Activated T-cell treated with anti-CD3 and anti-CD28 coated beads, Interleukin-2, amount 50 U/mL, for 4 hours (primary cell): ENCODE results near the gene CLEC2B. TPM values are rescaled to one million over a fixed set of nuclear protein-coding genes. Genes with fewer than 3 reads are reported as not detected.
A peak's percentile ranks its signal among the peaks of the same experiment; 100 is the strongest.

Experiments
- ATAC-seq, 2 donors: fragments of 200-7000 bp; cut with Tn5 transposase; one replicate each; pipeline ENCODE4 v1.10.0; 2021
- DNase-seq: peaks from one replicate; pipeline ENCODE4 v3.0.0-alpha.2; 2020
- H3K27me3 Mint-ChIP-seq: one replicate; pipeline ENCODE4 v1.8.0; 2021; ENCODE audit warnings: low read depth, mixed read lengths
- H3K36me3 Mint-ChIP-seq: one replicate; pipeline ENCODE4 v1.8.0; 2022; ENCODE audit warnings: mixed read lengths; ENCODE audit not compliant: insufficient read depth
- H3K4me1 Mint-ChIP-seq: one replicate; pipeline ENCODE4 v1.8.0; 2021; ENCODE audit warnings: low read depth, mixed read lengths
- H3K4me3 Mint-ChIP-seq: one replicate; pipeline ENCODE4 v1.8.0; 2021; ENCODE audit warnings: mild to moderate bottlenecking, moderate library complexity, mixed read lengths
- H3K9me3 Mint-ChIP-seq: one replicate; pipeline ENCODE4 v1.8.0; 2021; ENCODE audit warnings: mixed read lengths
- total RNA-seq, 3 donors: library from RNA; stranded (reverse); gene quantifications; one replicate each; pipeline ENCODE4 v1.2.1, GENCODE V29; 2021

CLEC2B gene
- total RNA-seq, 3 donors from 2014 or later, result 8.4 to 13.7 (median 8.9) TPM

GRCh38 chr12:9809866-9810265 is 59.3 kb downstream of the CLEC2B start:
- ATAC-seq (no peak), DNase-seq (no peak)
- Mint-ChIP-seq H3K9me3 (no peaks in the 10 kb centered on the region), H3K27me3 (peaks cover 3% of the 10 kb centered on the region), H3K36me3 (no peaks in the 10 kb centered on the region), H3K4me3 (no peak overlapping the region), H3K4me1 (peaks cover 6% of the 10 kb centered on the region)

- Mint-ChIP-seq H3K9me3 (no peaks in the 10 kb centered on the region), H3K4me1 (peaks cover 6% of the 10 kb centered on the region), H3K36me3 (no peaks in the 10 kb centered on the region), H3K4me3 (no peak overlapping the region), H3K27me3 (peaks cover 3% of the 10 kb centered on the region)
- DNase-seq (no peak), ATAC-seq (no peak)
Measured at GRCh38 chr12:9809338-9809737, 59.8 kb downstream of the CLEC2B start.

DNA sequence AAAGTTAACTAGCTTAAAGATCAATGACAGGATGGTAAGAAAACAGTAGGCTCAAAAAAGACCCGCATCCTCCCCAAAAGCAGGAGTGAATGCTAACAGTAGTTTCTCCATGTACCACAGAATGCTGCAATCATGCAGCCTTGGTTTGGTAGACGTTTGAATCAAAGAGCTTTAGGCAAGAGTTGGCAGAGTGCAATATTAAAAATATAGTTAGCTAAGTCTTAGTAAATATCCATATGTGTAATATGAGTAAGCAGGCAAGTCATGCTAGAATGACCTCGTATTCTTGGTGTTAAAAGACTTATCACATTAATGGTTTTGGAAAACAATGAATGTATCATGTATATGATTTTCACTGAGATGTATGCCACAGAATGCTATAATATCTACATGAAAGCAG is 60.6 kb downstream of the CLEC2B start:
- DNase-seq, result no peak
- ATAC-seq, result peak in 1 of 2 donors; percentile 43
- Mint-ChIP-seq H3K9me3 (no peaks in the 10 kb centered on the region), H3K4me1 (peaks cover 1% of the 10 kb centered on the region), H3K36me3 (no peaks in the 10 kb centered on the region), H3K27me3 (peaks cover 3% of the 10 kb centered on the region), H3K4me3 (no peak overlapping the region)

DNA sequence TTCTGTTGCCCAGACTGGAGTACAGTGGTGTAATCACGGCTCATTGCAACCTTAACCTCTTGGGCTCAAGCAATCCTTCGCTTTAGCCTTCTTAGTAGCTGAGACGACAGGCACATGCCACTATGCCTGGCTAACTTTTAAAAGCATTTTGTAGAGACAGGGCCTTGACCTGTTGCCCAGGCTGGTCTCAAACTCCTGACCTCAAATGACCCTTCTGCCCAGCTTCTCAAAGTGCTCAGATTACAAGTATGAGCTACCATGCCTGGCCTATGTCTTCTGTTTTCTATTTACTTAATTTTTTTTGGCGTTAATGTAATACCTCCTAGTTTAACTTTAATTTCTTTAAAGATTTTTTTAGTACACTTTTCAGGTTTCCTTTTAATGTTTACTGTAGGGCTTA is 62.4 kb downstream of the CLEC2B start:
- Mint-ChIP-seq H3K27me3 (peaks cover 1% of the 10 kb centered on the region), H3K36me3 (no peaks in the 10 kb centered on the region), H3K4me1 (no peaks in the 10 kb centered on the region), H3K4me3 (no peak overlapping the region), H3K9me3 (no peaks in the 10 kb centered on the region)
- ATAC-seq, result no peak
- DNase-seq, result no peak

- H3K36me3 Mint-ChIP-seq, result no peaks in the 10 kb centered on the region
- H3K4me1 Mint-ChIP-seq, result no peaks in the 10 kb centered on the region
- no peaks in the 10 kb centered on the region for H3K9me3 Mint-ChIP-seq
- ATAC-seq (no peak), DNase-seq (no peak)
- no peak overlapping the region for H3K4me3 Mint-ChIP-seq
- H3K27me3 Mint-ChIP-seq, result peaks cover 1% of the 10 kb centered on the region
Measured at GRCh38 chr12:9805883-9806282, 63.3 kb downstream of the CLEC2B start.

Other genes starting within 250 kb of the CLEC2B start
- 100 to 1,000 TPM; 278 to 321 (median 282) TPM for gene CLEC2D, start 199.6 kb downstream of the CLEC2B start, total RNA-seq
- 10 to 100 TPM in 2 of 3 donors, 1 to 10 TPM in 1; 9.8 to 14.8 (median 12.1) TPM for gene CLECL1, start 136.3 kb downstream of the CLEC2B start, total RNA-seq
- gene CD69, start 108.5 kb downstream of the CLEC2B start, total RNA-seq, result 100 to 1,000 TPM; 253 to 322 (median 318) TPM
- not detected for gene KLRF1, start 41.9 kb downstream of the CLEC2B start, total RNA-seq
- not detected for gene KLRF2, start 12.1 kb upstream of the CLEC2B start, total RNA-seq
- not detected for gene CLEC2A, start 63.0 kb upstream of the CLEC2B start, total RNA-seq
- not detected for gene CLEC12A, start 102.1 kb upstream of the CLEC2B start, total RNA-seq
- not detected for gene CLEC1B, start 129.8 kb upstream of the CLEC2B start, total RNA-seq
- gene CLEC12B, start 141.3 kb upstream of the CLEC2B start, total RNA-seq, result not detected
- not detected for gene CLEC9A, start 161.3 kb upstream of the CLEC2B start, total RNA-seq
- gene CLEC1A, start 229.6 kb upstream of the CLEC2B start, total RNA-seq, result not detected